HG02623 (cell line): ENCODE results near the gene SLC4A3.
"Not testable (repeated sequence)": the region's sequence is repeated elsewhere in the genome, so short reads cannot be mapped to it uniquely, and the experiment has no call there.

ENCODE experiments used
- ATAC-seq: cut with Tn5 transposase; IDR thresholded peaks from one replicate; pipeline ENCODE4 v1.9.1; 2021; ENCODE audit warnings: moderate library complexity; ENCODE audit not compliant: unreplicated experiment

SLC4A3 gene

GRCh38 chr2:219645631-219646527 is 18.4 kb downstream of the SLC4A3 start:
- ATAC-seq: no peak

GRCh38 chr2:219648176-219648575 is 20.7 kb downstream of the SLC4A3 start:
- no peak for ATAC-seq

- ATAC-seq: no peak
These were observed 21.5 kb downstream of the SLC4A3 start for GRCh38 chr2:219648963-219649362.

GRCh38 chr2:219650426-219651248 is 23.2 kb downstream of the SLC4A3 start:
- ATAC-seq: no peak

DNA sequence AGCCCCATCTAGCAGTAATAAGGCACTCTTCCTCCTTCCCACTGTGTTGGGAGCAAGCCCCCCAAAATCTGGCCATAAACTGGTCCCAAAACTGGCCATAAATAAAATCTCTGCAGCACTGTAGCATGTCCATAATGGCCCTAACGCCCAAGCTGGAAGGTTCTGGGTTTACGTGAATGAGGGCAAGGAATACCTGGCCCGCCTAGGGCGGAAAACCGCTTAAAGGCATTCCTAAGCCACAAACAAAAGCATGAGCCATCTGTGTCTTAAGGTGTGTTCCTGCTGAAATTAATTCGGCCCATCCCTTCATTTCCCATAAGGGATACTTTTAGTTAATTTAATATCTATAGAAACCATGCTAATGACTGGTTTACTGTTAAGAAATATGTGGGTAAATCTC is 24.2 kb downstream of the SLC4A3 start:
- ATAC-seq: not testable (repeated sequence)

DNA sequence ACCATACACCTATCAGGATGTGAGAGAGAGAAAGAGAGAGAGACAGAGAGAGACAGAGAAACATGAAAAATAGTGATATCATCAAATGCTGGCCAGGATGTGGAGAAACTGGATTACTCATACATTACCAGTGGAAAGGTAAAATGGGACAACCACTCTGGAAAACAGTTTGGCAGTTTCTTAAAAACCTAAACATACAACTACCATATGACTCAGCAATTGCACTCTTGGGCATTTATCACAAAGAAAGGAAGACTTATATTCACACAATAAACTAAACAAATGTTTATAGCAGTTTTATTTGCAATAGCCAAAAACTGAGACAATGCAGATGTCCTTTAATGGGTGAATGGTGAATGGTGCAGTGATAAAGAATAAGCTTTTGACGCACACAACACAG is 29.1 kb downstream of the SLC4A3 start:
- ATAC-seq: no peak

GRCh38 chr2:219658196-219658846 is 30.9 kb downstream of the SLC4A3 start:
- no peak for ATAC-seq

- ATAC-seq: no peak
These were observed 31.4 kb downstream of the SLC4A3 start for GRCh38 chr2:219658874-219659273.

GRCh38 chr2:219661197-219661954 is 33.9 kb downstream of the SLC4A3 start:
- peak; percentile 90 for ATAC-seq

DNA sequence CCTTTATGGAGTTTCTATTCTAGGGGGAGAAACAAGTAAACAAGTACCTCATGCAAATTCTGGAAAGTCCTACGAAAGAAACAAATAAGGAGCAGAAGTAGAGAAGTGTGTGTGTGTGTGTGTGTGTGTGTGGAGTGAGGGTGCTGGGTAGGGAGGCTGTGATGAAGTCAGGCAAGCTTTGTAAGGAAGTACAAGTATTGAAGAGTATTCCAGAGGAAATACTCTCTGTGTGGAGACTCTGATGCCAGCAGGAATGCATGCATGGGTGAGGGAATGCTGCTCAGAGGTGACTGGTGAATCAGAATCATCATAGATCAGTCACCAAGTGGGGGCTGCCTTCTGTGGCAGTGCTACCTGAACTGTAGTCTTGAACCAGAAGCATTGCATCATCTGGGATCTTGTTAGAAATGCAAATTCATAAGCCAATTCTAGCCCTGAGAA is 34.5 kb downstream of the SLC4A3 start:
- no peak for ATAC-seq

DNA sequence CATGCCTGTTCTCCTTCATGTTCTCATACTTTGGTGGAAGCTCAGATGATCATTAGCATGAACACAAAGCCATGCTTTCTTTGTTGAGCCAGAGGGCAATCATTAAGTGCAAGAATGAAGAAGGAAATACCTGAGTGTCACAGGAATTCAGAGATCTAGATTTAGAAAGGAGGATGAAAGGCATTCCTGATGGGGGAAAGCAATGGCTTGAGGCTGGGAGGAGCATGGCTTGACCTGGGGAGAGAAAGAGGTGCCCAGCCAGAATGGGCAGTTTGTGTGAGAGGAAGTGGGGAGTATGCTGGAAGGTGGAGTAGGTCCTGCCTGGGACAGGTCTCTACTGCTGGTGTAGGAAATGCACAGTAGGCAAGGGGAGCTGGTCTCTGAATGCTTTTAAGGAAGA is 35.1 kb downstream of the SLC4A3 start:
- no peak for ATAC-seq

DNA sequence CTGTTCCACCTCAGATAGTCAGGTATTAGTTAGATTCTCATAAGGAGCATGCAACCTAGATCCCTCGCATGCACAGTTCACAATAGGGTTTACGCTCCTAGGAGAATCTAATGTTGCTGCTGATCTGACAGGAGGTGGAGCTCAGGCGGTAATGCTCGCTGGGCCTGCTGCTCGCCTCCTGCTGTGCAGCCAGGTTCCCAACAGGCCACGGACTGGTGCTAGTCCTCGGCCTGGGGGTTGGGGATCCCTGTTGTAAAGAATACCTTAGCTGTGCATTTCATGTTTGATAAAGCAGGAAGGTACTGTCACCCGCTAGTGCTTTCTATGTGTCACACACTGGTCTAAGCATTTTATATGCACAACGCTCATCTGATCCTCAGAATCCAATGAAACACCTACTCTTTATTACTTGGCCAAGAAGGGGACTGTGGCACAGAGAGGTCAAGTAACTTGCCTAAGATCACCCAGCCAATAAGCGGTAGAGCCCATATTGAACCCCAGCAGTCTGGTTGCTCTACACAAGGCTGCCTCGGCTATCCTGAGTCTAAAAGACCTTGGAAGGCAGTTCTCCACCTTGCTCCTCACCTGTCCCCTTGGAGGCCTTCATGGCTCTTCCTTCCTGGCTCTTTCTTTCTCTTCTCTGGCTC is 35.8 kb downstream of the SLC4A3 start:
- no peak for ATAC-seq

DNA sequence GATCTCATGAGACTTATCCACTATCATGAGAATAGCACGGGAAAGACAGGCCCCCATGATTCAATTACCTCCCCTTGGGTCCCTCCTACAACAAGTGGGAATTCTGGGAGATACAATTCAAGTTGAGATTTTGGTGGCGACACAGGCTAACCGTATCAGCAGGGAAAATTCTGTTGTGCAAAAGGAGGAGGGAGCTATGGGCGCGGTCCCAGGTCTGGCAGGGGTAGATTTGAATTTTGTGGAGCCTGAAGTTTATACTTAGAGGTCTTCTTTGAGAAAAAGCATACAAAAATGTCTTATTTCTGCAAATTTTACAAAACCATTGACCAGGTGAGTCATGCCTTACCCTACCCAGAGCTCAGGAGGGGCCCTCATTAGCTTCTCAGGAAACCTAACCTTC is 36.6 kb downstream of the SLC4A3 start:
- ATAC-seq: no peak

DNA sequence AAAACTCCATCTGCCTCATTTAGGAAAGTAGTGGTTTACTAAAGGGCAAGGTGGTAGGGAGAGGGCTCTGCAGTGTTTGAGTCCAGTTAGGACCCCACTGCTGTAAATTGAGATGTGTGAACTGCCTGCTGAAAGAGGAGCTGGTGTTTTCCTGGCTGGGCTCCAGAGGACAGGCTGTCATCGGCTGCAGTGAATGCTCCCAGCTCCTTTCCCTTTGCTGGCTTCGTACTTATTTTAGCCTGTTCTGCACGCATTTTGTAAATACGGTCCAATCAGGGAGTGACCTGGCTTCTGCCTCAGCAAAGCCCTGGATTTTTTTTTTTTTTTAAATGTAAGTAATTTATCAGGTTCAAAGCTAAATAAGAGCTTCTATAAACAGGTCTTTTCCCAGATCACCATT is 37.5 kb downstream of the SLC4A3 start:
- no peak for ATAC-seq

GRCh38 chr2:219665926-219666325 is 38.5 kb downstream of the SLC4A3 start:
- no peak for ATAC-seq

DNA sequence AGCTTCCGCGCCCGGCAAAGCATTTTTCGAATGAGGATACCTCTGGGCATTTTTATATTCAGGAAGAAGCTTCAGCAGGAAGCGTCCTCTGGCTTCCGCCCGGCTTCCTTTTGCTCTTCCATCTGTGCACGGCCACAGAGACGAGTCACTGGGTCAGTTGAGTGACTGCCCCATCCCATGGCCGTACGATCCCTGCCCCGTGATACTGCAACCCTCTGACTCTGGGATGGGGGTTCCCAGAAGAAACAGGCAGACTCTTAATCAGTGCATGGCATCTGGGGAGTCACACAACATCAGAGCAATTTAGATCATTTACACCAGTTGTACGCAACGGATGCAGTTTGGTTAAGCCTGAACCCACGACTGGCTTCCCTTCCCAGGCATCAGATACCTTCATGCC is 40.9 kb downstream of the SLC4A3 start:
- ATAC-seq: no peak

DNA sequence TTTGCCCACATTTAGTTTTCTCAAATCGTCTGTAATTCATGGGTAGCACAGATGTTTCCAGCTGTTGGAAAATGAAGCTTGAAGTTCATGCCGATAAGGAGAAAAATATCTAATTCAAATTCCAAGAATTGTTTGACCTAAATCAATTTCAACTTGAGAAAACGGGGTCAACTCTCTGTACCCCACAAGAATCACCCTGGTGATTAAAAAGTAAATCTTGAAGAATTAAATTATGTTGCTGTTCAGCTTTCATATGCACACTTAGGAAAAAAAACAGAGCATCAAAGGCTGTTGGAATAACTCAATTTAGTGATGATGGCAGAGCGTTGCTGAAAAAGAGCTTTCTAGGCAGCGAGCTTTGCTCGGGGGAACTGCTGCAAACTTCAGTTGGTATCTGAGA is 43.0 kb downstream of the SLC4A3 start:
- no peak for ATAC-seq

GRCh38 chr2:219671279-219671678 is 43.8 kb downstream of the SLC4A3 start:
- ATAC-seq: no peak

- no peak for ATAC-seq
These were observed 45.0 kb downstream of the SLC4A3 start for GRCh38 chr2:219672406-219672805.

- ATAC-seq: no peak
These were observed 47.8 kb downstream of the SLC4A3 start for GRCh38 chr2:219675221-219675620.
